ENCODE data around the gene RAI14. TPM values are rescaled to one million over a fixed set of nuclear protein-coding genes. Genes with fewer than 3 reads are reported as not detected.
"Not testable (repeated sequence)": the region's sequence is repeated elsewhere in the genome, so short reads cannot be mapped to it uniquely, and the experiment has no call there.

Gene RAI14
- polyA plus RNA-seq, 6 donors from 2014 or later = 0.08 to 2.4 (median 1.2) TPM; not detected in 2

DNA sequence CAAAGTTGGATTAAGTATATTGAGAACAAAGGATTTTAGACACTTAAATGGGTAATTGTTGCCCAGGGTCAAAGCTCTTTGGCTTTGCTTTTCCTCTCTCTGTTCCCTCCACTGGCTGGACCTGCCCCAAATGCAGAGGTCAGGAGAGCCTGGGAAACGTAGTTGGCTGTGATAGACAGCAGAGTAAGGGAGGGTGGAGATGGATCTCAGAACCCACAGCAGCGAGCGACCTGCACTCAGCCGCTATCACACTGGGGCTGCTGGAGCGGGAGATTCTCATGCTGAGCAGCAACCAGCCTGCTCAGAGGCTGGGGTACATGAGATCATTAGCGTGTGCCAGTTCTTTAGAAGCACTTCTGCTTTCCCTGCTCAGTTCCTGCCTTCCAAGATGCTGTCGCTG lies 111.1 kb downstream of the RAI14 start:
- Mint-ChIP-seq H3K36me3 (peaks cover 9 to 16% of the 10 kb centered on the region in 2 donors), H3K9me3 (peaks cover 4 to 22% (median 12%) of the 10 kb centered on the region in 7 donors), H3K4me1 (peaks cover 4 to 13% (median 9%) of the 10 kb centered on the region in 3 donors), H3K27ac (no peak overlapping the region), H3K27me3 (no peaks in the 10 kb centered on the region), H3K4me3 (no peak overlapping the region)
- ATAC-seq (ENCODE audit: low read depth in 2 of 2) (no peak), DNase-seq (no peak)

DNA sequence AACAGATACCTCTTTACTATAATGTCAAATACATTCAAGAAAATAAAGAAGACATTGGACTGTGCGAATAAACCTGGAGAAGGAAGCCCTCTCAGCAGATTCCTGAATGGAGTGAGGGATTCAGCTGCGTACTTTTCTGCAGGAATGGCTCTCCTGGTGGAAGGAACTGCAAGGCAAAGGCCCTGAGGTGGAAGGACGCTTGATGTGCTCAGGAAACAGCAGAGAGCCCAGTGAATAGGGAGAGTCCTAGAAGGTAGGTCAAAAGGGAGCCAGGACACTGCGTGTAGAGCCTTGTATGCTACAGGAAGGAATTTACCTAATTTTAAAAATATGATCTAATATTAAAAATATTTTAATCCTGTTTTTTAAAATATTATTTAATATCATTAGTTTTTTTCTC lies 114.4 kb downstream of the RAI14 start:
- H3K36me3 Mint-ChIP-seq = peaks cover 7% of the 10 kb centered on the region in 2 donors
- H3K4me1 Mint-ChIP-seq = peaks cover 0 to 8% (median 5%) of the 10 kb centered on the region in 3 donors
- peaks cover 7 to 17% (median 9%) of the 10 kb centered on the region in 7 donors for H3K9me3 Mint-ChIP-seq

DNA sequence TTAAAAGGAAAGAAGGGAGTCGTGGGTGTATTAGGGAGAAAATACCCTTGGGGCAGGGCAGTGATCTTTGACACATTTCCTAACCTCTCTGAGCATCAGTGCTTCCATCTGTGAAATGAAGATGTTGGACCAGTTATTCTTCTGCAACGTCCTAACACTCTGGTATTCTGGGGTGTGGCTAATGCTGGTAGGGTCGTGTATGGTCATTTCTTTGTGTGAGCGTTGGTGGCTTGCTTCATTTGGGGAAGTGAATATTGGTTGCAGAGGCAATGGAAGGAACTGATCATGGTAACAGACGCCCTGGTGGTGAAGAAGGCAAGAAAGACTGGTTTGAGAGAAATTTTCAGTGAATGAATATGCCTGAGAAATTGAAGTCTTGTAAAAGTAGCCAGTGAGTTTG lies 114.9 kb downstream of the RAI14 start:
- Mint-ChIP-seq H3K4me3 (no peak overlapping the region), H3K27ac (no peak overlapping the region), H3K27me3 (peaks cover 11 to 20% (median 17%) of the 10 kb centered on the region in 3 donors), H3K36me3 (peaks cover 7% of the 10 kb centered on the region in 2 donors), H3K4me1 (peaks cover 0 to 8% (median 5%) of the 10 kb centered on the region in 3 donors), H3K9me3 (peaks cover 7 to 17% (median 10%) of the 10 kb centered on the region in 7 donors)
- ATAC-seq (ENCODE audit: low read depth in 2 of 2) (peak in 1 of 2 donors; percentile 23), DNase-seq (no peak)

More for the DNA sequence above, 114.4 kb downstream of the RAI14 start:
- Mint-ChIP-seq H3K27me3 (peaks cover 8 to 20% (median 17%) of the 10 kb centered on the region in 3 donors), H3K27ac (no peak overlapping the region), H3K4me3 (no peak overlapping the region)
- ATAC-seq (ENCODE audit: low read depth in 2 of 2) (no peak), DNase-seq (no peak)

DNA sequence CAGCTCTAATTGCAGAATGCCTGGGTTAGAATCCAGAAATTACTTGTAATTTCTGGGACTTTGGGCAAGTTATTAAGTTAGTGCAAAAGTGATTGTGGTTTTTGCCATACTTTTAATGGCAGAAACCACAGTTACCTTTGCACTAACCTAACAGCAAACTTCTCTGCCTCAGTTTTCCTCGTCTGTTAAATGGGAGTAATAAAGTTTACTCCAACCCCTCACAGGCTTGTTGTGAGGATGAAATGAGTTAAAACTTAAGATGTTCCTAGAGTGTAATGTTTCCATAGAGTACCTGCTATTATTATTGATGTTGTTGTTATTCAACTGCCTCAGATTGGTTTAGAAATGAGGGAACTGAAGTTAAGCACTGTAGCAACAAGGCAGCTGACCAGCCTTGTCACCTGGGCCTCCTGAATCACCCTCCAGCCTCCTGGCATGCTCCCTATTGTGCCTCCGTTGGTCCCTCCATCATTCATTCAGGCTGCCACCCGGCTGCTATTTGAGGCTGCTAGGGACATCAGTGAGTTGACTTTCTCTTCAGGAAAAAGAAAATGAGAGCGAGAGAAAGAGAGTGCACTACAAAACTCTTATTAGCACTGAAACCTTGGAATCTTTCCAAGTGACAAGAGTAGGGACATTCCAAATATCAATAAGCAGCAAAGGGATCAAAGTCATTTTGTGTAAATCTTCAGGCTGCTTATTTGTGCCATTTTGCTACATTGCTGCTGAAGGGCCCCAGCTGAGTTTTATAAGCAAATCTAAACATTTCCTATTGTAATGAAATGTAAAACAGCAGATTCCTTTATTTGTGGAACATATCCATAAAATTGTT lies 116.4 kb downstream of the RAI14 start:
- H3K9me3 Mint-ChIP-seq = peaks cover 0 to 13% (median 9%) of the 10 kb centered on the region in 7 donors
- H3K4me1 Mint-ChIP-seq = peaks cover 0 to 8% (median 5%) of the 10 kb centered on the region in 3 donors
- DNase-seq = no peak
- peaks cover 11 to 20% (median 17%) of the 10 kb centered on the region in 3 donors for H3K27me3 Mint-ChIP-seq
- peaks cover 0 to 7% of the 10 kb centered on the region in 2 donors for H3K36me3 Mint-ChIP-seq
- no peak overlapping the region for H3K4me3 Mint-ChIP-seq
- no peak overlapping the region for H3K27ac Mint-ChIP-seq
- no peak for ATAC-seq (ENCODE audit: low read depth in 2 of 2)

DNA sequence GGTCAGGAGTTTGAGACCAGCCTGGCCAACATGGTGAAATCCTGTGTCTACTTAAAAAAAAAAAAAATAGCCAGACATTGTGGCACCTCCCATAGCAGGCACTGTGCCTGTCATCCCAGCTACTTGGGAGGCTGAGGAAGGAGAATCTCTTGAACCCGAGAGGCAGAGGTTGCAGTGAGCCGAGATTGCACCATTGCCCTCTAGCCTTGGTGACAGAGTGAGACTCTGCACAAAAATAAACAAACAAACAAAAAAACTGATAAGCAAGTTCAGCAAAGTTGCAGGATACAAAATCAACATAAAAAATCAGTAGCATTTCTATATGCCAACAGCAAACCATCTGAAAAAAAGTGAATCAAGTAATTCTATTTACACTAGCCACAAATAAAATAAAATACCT lies 118.0 kb downstream of the RAI14 start:
- peaks cover 0 to 13% (median 9%) of the 10 kb centered on the region in 7 donors for H3K9me3 Mint-ChIP-seq
- no peak for DNase-seq
- peaks cover 11 to 20% (median 17%) of the 10 kb centered on the region in 3 donors for H3K27me3 Mint-ChIP-seq
- peaks cover 0 to 8% (median 5%) of the 10 kb centered on the region in 3 donors for H3K4me1 Mint-ChIP-seq
- no peak overlapping the region for H3K4me3 Mint-ChIP-seq
- no peak for ATAC-seq (ENCODE audit: low read depth in 2 of 2)
- peaks cover 0 to 7% of the 10 kb centered on the region in 2 donors for H3K36me3 Mint-ChIP-seq
- H3K27ac Mint-ChIP-seq = no peak overlapping the region

DNA sequence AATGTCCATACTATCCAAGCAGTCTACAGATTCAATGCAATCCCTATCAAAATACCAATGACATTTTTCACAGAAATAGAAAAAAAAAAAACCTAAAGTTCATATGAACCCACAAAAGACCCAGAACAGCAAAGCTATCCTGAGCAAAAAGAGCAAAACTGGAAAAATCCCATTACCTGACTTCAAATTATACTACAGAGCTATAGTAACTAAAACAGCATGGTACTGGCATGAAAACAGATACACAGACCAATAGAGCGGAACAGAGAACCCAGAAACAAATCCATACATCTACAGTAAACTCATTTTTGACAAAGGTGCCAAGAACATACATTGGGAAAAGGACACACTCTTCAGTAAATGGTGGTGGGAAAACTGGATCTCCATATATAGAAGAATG lies 118.5 kb downstream of the RAI14 start:
- Mint-ChIP-seq H3K27me3 (peaks cover 11 to 20% (median 17%) of the 10 kb centered on the region in 3 donors), H3K9me3 (peaks cover 0 to 16% (median 10%) of the 10 kb centered on the region in 7 donors), H3K27ac (peak overlapping the region in 1 of 6 donors; percentile 29)
- H3K4me3 Mint-ChIP-seq; H3K4me1 Mint-ChIP-seq; DNase-seq; H3K36me3 Mint-ChIP-seq; ATAC-seq (ENCODE audit: low read depth in 2 of 2): not testable (repeated sequence)

DNA sequence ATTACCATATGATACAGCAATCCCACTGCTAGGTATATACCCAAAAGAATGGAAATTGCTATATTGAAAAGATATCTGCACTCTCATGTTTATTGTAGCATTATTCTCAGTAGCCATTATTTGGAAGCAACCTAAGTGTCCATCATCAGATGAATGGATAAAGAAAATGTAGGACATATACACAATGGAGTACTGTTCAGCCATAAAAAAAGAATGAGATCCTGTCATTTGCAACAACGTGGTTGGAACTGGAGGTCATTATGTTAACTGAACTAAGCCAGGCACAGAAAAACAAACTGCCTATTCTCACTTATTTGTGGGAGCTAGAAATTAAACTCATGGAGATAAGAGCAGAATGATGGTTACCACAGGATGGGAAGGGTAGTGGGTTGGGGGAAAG lies 119.8 kb downstream of the RAI14 start:
- H3K27ac Mint-ChIP-seq = peak overlapping the region in 1 of 6 donors; percentile 28
- H3K36me3 Mint-ChIP-seq = peaks cover 0 to 7% of the 10 kb centered on the region in 2 donors
- DNase-seq (no peak), ATAC-seq (ENCODE audit: low read depth in 2 of 2) (no peak)
- peaks cover 0 to 20% (median 10%) of the 10 kb centered on the region in 7 donors for H3K9me3 Mint-ChIP-seq
- no peak overlapping the region for H3K4me3 Mint-ChIP-seq
- peaks cover 0 to 6% (median 4%) of the 10 kb centered on the region in 3 donors for H3K4me1 Mint-ChIP-seq
- peaks cover 11 to 20% (median 17%) of the 10 kb centered on the region in 3 donors for H3K27me3 Mint-ChIP-seq

DNA sequence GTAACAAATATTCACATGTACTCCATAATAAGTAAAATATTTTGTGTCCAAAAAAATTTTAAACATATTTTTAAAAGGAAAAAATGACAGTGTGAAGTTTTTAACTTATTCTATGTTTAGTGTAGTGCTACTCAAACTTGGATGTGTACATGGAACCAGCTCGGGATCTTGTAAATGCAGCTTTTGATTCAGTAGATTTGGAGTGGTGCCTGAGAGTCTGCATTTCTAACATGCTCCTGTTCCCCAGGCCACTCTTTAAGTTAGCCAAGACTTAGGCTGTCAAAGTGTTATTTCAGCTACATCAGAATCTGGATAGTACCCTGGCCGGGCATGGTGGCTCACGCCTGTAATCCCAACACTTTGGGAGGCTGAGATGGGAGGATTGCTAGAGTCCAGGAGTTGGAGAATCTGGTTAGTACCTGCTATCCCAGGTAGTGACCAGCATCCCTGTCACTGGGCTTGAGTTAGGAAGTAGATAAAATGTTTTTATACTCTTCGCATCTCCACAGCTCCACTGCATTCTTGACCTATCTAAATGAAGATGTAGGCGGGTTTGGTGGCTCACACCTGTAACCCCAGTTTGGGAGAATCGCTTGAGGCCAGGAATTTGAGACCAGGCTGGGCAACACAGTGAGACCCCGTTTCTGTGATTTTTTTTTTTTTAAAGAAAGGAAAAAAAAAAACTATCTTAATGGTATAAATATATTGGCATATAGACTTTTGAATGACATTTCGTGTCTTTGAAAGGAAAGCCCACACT lies 122.1 kb downstream of the RAI14 start:
- H3K4me3 Mint-ChIP-seq = no peak overlapping the region
- no peaks in the 10 kb centered on the region for H3K4me1 Mint-ChIP-seq
- H3K36me3 Mint-ChIP-seq = peaks cover 12% of the 10 kb centered on the region in 2 donors
- H3K27me3 Mint-ChIP-seq = peaks cover 11% of the 10 kb centered on the region in 3 donors
- DNase-seq = no peak
- H3K9me3 Mint-ChIP-seq = peaks cover 10 to 36% (median 18%) of the 10 kb centered on the region in 7 donors
- no peak overlapping the region for H3K27ac Mint-ChIP-seq
- no peak for ATAC-seq (ENCODE audit: low read depth in 2 of 2)

DNA sequence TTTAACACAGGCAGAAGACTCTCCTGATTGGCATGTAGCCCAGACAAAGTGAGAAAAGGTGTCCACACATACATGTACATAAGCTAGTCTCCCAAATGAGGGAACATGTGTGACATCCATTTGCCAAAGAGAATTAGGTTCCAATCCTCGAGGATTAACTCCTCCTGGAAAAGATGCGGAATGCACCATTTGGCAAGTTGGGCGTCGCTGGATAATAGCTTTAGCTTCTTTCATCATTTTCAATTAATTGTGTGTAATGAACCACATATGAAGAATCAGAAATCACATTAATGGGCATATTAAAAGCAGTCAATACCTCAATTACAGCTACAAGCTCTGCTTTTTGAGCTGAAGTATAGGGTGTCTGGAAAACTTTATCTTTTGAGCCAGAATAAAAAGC lies 127.8 kb downstream of the RAI14 start:
- not testable (repeated sequence) for H3K4me3 Mint-ChIP-seq; H3K27ac Mint-ChIP-seq; ATAC-seq (ENCODE audit: low read depth in 2 of 2); H3K4me1 Mint-ChIP-seq; DNase-seq
- Mint-ChIP-seq H3K27me3 (peaks cover 5 to 13% (median 6%) of the 10 kb centered on the region in 3 donors), H3K36me3 (peaks cover 11 to 12% of the 10 kb centered on the region in 2 donors), H3K9me3 (peaks cover 4 to 36% (median 24%) of the 10 kb centered on the region in 7 donors)

DNA sequence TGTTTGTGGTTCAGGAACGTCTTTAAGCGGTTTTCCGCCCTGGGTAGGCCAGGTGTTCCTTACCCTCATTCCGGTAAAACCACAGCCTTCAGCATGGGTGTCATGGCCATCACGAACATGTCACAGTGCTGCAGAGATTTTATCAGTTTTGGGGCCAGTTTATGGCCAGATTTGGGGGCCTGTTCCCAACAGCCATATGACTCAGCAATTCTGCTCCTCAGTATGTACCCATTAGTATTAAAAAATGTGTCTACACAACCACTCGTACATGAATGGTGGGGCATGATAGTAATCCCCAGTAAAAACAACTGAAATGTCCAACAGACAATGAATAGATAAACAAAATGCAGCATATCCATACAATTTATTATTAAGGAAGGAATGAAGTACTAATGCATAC lies 130.9 kb downstream of the RAI14 start:
- no peak for ATAC-seq (ENCODE audit: low read depth in 2 of 2)
- H3K4me1 Mint-ChIP-seq = no peaks in the 10 kb centered on the region
- DNase-seq = no peak
- no peak overlapping the region for H3K27ac Mint-ChIP-seq
- peaks cover 5 to 11% of the 10 kb centered on the region in 2 donors for H3K36me3 Mint-ChIP-seq
- no peak overlapping the region for H3K4me3 Mint-ChIP-seq
- peaks cover 11 to 18% (median 12%) of the 10 kb centered on the region in 3 donors for H3K27me3 Mint-ChIP-seq
- H3K9me3 Mint-ChIP-seq = peaks cover 3 to 27% (median 9%) of the 10 kb centered on the region in 7 donors

DNA sequence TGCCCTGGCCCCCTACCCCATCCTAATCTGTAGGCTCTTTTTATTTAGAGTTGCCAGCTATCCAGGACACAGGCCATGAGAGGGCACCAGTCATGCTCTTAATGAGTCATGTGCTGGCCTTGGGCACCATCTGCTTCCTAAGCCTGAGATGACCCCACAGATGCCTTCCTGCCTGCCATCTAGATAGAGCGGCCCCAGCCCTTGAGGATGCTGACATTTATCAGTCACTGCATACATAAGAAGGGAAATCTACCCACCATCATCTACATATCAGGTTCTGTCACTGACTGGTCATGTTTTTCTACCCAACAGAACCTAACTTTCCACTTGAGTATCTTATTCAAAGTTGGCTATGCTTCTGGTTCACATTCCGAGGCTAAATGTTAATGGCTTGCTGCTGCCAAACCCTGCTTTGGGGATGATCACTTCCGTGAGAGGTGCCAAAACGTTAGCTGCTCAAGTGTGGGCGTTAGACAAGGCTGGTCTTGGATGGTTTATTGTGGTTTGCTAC lies 132.9 kb downstream of the RAI14 start:
- no peaks in the 10 kb centered on the region for H3K4me1 Mint-ChIP-seq
- H3K4me3 Mint-ChIP-seq = no peak overlapping the region
- H3K27ac Mint-ChIP-seq = no peak overlapping the region
- peaks cover 0 to 14% (median 4%) of the 10 kb centered on the region in 7 donors for H3K9me3 Mint-ChIP-seq
- DNase-seq (no peak), ATAC-seq (ENCODE audit: low read depth in 2 of 2) (no peak)
- H3K27me3 Mint-ChIP-seq = peaks cover 11 to 18% (median 12%) of the 10 kb centered on the region in 3 donors
- peaks cover 0 to 7% of the 10 kb centered on the region in 2 donors for H3K36me3 Mint-ChIP-seq

DNA sequence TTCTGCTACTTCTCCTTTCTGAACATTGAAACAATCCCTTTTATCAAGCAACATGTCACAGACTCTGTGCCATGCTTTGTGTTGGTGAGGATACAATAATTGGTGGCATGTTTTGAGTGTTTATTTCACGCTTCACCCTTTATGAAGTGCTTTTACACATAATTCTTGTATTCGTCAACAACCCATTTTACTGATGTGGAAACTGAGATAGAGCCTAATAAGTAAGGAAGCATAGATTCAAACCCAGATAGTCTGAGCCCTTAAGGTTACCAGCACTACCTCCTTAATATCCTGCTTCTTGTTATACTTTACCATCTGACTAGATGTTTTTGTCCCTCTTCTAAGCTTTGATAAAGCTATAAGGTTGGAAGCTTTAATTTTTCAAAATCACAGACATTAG lies 133.5 kb downstream of the RAI14 start:
- no peak overlapping the region for H3K27ac Mint-ChIP-seq
- peaks cover 0 to 14% (median 4%) of the 10 kb centered on the region in 7 donors for H3K9me3 Mint-ChIP-seq
- ATAC-seq (ENCODE audit: low read depth in 2 of 2) = no peak
- no peaks in the 10 kb centered on the region for H3K4me1 Mint-ChIP-seq
- peaks cover 0 to 7% of the 10 kb centered on the region in 2 donors for H3K36me3 Mint-ChIP-seq
- no peak for DNase-seq
- H3K4me3 Mint-ChIP-seq = no peak overlapping the region
- H3K27me3 Mint-ChIP-seq = peaks cover 11 to 18% (median 12%) of the 10 kb centered on the region in 3 donors

DNA sequence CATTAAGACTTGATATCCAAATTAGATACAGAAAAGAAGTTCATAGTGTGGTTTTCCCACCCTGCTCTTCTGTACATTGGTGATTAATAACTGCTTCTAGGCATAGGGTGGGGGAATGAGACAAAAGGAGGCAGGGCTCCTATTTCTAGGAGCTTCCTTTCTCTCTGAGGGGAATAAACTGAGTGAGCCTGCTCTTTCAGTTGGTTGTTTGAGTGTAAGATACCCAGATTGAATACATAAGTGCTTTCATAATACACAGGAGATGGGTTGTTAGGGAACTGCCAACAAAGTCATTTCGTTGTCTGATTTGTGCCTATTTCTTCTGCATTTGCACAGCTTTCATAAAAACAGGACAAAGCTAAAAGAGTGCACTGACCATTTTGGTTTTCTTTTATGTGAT lies 133.9 kb downstream of the RAI14 start:
- Mint-ChIP-seq H3K9me3 (peaks cover 0 to 14% (median 4%) of the 10 kb centered on the region in 7 donors), H3K27ac (no peak overlapping the region), H3K27me3 (peaks cover 11 to 18% (median 12%) of the 10 kb centered on the region in 3 donors), H3K36me3 (peaks cover 0 to 7% of the 10 kb centered on the region in 2 donors), H3K4me3 (no peak overlapping the region), H3K4me1 (no peaks in the 10 kb centered on the region)
- DNase-seq = no peak
- ATAC-seq (ENCODE audit: low read depth in 2 of 2) = no peak

All from naive B cell (primary cell).